K562 (cell line): Measurements from ENCODE around the gene STIM1. TPM values are rescaled to one million over a fixed set of nuclear protein-coding genes. Genes with fewer than 3 reads are reported as not detected.

Experiments
- ATAC-seq: fragments of 200-7000 bp; cut with Tn5 transposase; 3 replicates; pipeline ENCODE4 v1.9.1; 2020; ENCODE audit warnings: moderate library complexity
- BruUV-seq: library from RNA; stranded (reverse); fragments of 400-500 nt; replicated peaks from 2 replicates; lab custom pipeline; 2021; lab: Mats Ljungman, UMichigan
- CTCF ChIA-PET: fragments of 300-600 bp; formaldehyde crosslinking; extraction: SDS; loops from one replicate; lab custom pipeline; 2021; ENCODE audit warnings: low intra/inter-chr PET ratio; lab: Yijun Ruan, JAX
- POLR2A ChIA-PET: fragments of 300-600, 350-650 bp; sonication (Branson Sonifier 250); formaldehyde crosslinking; extraction: SDS; loops from one replicate; lab custom pipeline; 2021; ENCODE audit warnings: antibody characterized with exemption, inconsistent platforms; lab: Yijun Ruan, JAX
- DNase-seq, 4 experiments: peaks; one replicate each; pipeline versions ENCODE4 v3.0.0 to v3.0.0-alpha.2; 2011 to 2018; ENCODE audit warnings: low spot score in 3 of 4, mixed read lengths in 3 of 4; ENCODE audit errors: extremely low read depth in 1 of 4
- FAIRE-seq: peaks from 2 replicates; lab custom pipeline; 2011; peaks lifted over from hg19 to GRCh38; lab: Jason Lieb, UNC
- H2AFZ ChIP-seq: 2 replicates; pipeline ENCODE4 v1.6.0; 2011; ENCODE audit warnings: low read depth, low read length, control low read depth, inconsistent platforms
- H3K27ac ChIP-seq: fragments of 200-600 bp; 3 replicates; pipeline ENCODE4 v1.8.0; 2011; ENCODE audit warnings: low read depth, mild to moderate bottlenecking, control low read depth, inconsistent platforms, low read length, moderate library complexity, mixed read lengths; ENCODE audit errors: extremely low read depth
- H3K27me3 ChIP-seq, 2 experiments: fragments of 300-600 bp in 1 of 2; 2 replicates in 1 of 2; 3 replicates in 1 of 2; pipeline versions ENCODE4 v1.6.0 to v1.8.0; 2011; ENCODE audit warnings: inconsistent platforms in 2 of 2, low read length in 2 of 2, mild to moderate bottlenecking in 1 of 2, mixed read lengths in 1 of 2, moderate library complexity in 1 of 2; ENCODE audit not compliant: control insufficient read depth in 2 of 2, insufficient read depth in 2 of 2
- H3K36me3 ChIP-seq: fragments of 300-600 bp; 3 replicates; pipeline ENCODE4 v1.8.0; 2011; ENCODE audit warnings: mild to moderate bottlenecking, low read length, inconsistent platforms; ENCODE audit not compliant: control insufficient read depth, insufficient read depth
- H3K4me1 ChIP-seq, 2 experiments: fragments of 200-600 bp in 1 of 2; replicated peaks in 1 of 2; 2 replicates in 1 of 2; 3 replicates in 1 of 2; pipeline versions ENCODE4 v1.5.1 to v1.8.0; 2011; ENCODE audit warnings: inconsistent platforms in 2 of 2, low read length in 2 of 2, mild to moderate bottlenecking in 1 of 2, mixed read lengths in 1 of 2, moderate library complexity in 1 of 2; ENCODE audit not compliant: control insufficient read depth in 2 of 2, insufficient read depth in 2 of 2
- H3K4me2 ChIP-seq: 2 replicates; pipeline ENCODE4 v1.6.1; 2011; ENCODE audit warnings: low read length, control low read depth, inconsistent platforms, mixed read lengths; ENCODE audit not compliant: insufficient read depth
- H3K4me3 ChIP-seq: fragments of 200-600 bp; sonication (generic), shearing (Covaris generic); 2 replicates; pipeline ENCODE4 v1.5.1; 2016; ENCODE audit warnings: control low read depth, inconsistent platforms
- H3K79me2 ChIP-seq: fragments of 200-600 bp; 3 replicates; pipeline ENCODE4 v1.8.0; 2011; ENCODE audit warnings: low read length, inconsistent platforms; ENCODE audit not compliant: control insufficient read depth, insufficient read depth
- H3K9ac ChIP-seq, 2 experiments: 2 replicates each; pipeline versions ENCODE4 v1.6.0 to v1.6.1; 2011; ENCODE audit warnings: low read depth in 2 of 2, low read length in 2 of 2, control low read depth in 1 of 2, inconsistent platforms in 1 of 2, mild to moderate bottlenecking in 1 of 2, mixed read lengths in 1 of 2; ENCODE audit not compliant: insufficient read depth in 1 of 2
- H3K9me1 ChIP-seq: one replicate; pipeline ENCODE4 v1.6.0; 2011; ENCODE audit warnings: inconsistent platforms, mild to moderate bottlenecking, low read length, moderate library complexity; ENCODE audit not compliant: control insufficient read depth, insufficient read depth
- H3K9me3 ChIP-seq: replicated peaks from 2 replicates; pipeline ENCODE4 v1.5.1; 2011; ENCODE audit warnings: low read depth, low read length, inconsistent platforms; ENCODE audit not compliant: control insufficient read depth, insufficient read depth
- H4K20me1 ChIP-seq: replicated peaks from 2 replicates; pipeline ENCODE4 v1.6.1; 2011; ENCODE audit warnings: low read length, inconsistent platforms, mixed read lengths; ENCODE audit not compliant: control insufficient read depth, insufficient read depth
- BACH1 ChIP-seq: fragments of 200-800 bp; sonication (Bioruptor generic); IDR thresholded peaks from 2 replicates; pipeline ENCODE4 v1.6.1; 2016; ENCODE audit warnings: missing genetic modification characterization, missing compliant biosample characterization
- DACH1 ChIP-seq: fragments of 450-650 bp; IDR thresholded peaks from 2 replicates; pipeline ENCODE4 v1.6.1; 2018; ENCODE audit not compliant: partially characterized antibody
- GABPB1 ChIP-seq: sonication (generic); formaldehyde crosslinking; IDR thresholded peaks from 2 replicates; pipeline ENCODE4 v1.8.0; 2022; ENCODE audit warnings: mild to moderate bottlenecking, missing genetic modification reagents
- HDAC1 ChIP-seq, 2 experiments: fragments of 450-650 bp; IDR thresholded peaks; 2 replicates each; pipeline ENCODE4 v1.6.1; 2016 to 2017; ENCODE audit warnings: inconsistent platforms in 1 of 2, mild to moderate bottlenecking in 1 of 2, moderate library complexity in 1 of 2
- MEIS2 ChIP-seq: fragments of 450-650 bp; IDR thresholded peaks from 2 replicates; pipeline ENCODE4 v1.6.1; 2014; ENCODE audit warnings: mild to moderate bottlenecking; ENCODE audit not compliant: partially characterized antibody
- POLR2AphosphoS5 ChIP-seq: IDR thresholded peaks from 2 replicates; pipeline ENCODE4 v1.6.1; 2011; ENCODE audit warnings: mild to moderate bottlenecking, low read depth, low read length, moderate library complexity; ENCODE audit not compliant: control insufficient read depth, insufficient read depth
- ZFP30 ChIP-seq: fragments of 250-450 bp; sonication (Bioruptor Pico); IDR thresholded peaks from 2 replicates; pipeline ENCODE4 v1.8.0; 2022; ENCODE audit warnings: moderate library complexity, mild to moderate bottlenecking, inconsistent platforms, borderline replicate concordance
- WGBS: fragments of 100-300 bp; shearing (Covaris generic); methylation state at CpG from one replicate; pipeline ENCODE4 v1.1.6; 2016; ENCODE audit warnings: low coverage, mixed read lengths; ENCODE audit not compliant: insufficient coverage; ENCODE audit errors: missing lambda C conversion rate; 5-methylcytosine and 5-hydroxymethylcytosine counted together
- in situ Hi-C: fragments of 300-500 bp; cut with MboI; formaldehyde crosslinking; loops from 4 replicates; pipeline ENCODE4 v1.15.0; 2018; ENCODE audit warnings: inconsistent platforms, mixed read lengths
- intact Hi-C: fragments of 100-400 bp; cut with micrococcal nuclease; formaldehyde crosslinking; loops from 2 replicates; pipeline ENCODE4 v1.14.2; 2022
- polyA plus RNA-seq, 8 experiments: library from polyadenylated mRNA; depleted of rRNA in 4 of 8; stranded (reverse) in 5 of 8; unstranded in 3 of 8; fragments of >200 nt; fragmentation: Nextera tagmentation in 2 of 8; fragmentation: Illumina TruSeq in 1 of 8; extraction: Ambion mirVana in 2 of 8; extraction: Trizol in 1 of 8; gene quantifications; 2 replicates each; pipeline versions ENCODE4 v1.2.1 to v1.2.3, GENCODE V29; 2011 to 2014; ENCODE audit warnings: inconsistent platforms in 1 of 8, missing spikeins in 1 of 8
- total RNA-seq, 7 experiments: library from RNA; depleted of rRNA in 6 of 7; stranded (reverse); fragments of >200 nt in 6 of 7; fragmentation: Illumina TruSeq in 2 of 7; extraction: Trizol in 2 of 7; gene quantifications; 2 replicates each; pipeline versions ENCODE4 v1.2.1 to v1.2.3, GENCODE V29; 2011 to 2021; ENCODE audit warnings: low replicate concordance in 1 of 7
- TF ChIP-seq, protein P1 (sequence below): fragments of 250-450 bp; sonication (Bioruptor Pico); IDR thresholded peaks from 2 replicates; pipeline ENCODE4 v1.4.0; 2020; ENCODE audit warnings: mild to moderate bottlenecking, moderate library complexity, borderline replicate concordance
- TF ChIP-seq, protein P2 (sequence below): sonication (generic); IDR thresholded peaks from 2 replicates; pipeline ENCODE4 v1.6.1; 2016
- TF ChIP-seq, protein P3 (sequence below): fragments of 200-800 bp; sonication (Bioruptor generic); IDR thresholded peaks from 2 replicates; pipeline ENCODE4 v1.6.1; 2017; ENCODE audit warnings: missing genetic modification characterization, missing compliant biosample characterization
- TF ChIP-seq, protein P4 (sequence below): sonication (generic); formaldehyde crosslinking; IDR thresholded peaks from 2 replicates; pipeline ENCODE4 v1.8.0; 2023; ENCODE audit warnings: missing genetic modification reagents, mild to moderate bottlenecking, borderline replicate concordance

Gene STIM1
- total and polyA plus RNA-seq, 9 of the 15 experiments (the other 6 are each of a cell fraction or from before 2014, with no cell fraction given) = 7.7 to 50.5 (median 22.5) TPM

DNA sequence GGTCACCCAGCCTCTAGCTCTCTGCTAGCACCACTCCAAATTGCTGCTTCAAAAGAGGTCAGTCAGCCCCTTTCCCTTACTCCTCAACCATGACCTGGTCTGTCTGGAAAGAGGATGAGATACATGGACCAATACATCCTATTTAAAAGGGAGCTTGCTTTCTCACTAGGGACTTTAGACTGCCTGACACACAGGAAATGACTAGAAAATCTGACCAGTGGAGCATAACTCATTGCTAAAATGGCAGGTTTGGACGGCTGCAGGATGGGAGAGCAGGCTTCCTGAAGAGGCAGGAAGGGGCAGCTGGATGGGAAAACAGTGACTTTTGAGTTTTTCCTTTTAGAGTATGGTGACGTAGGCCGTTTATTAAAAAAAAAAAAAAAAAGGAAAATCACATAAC, 25.3 kb downstream of the STIM1 start:
- ChIA-PET POLR2A (interaction anchor here (0.7 to 1.3 kb wide), 5 partner anchors 10 to 40 kb away, joined by 3 to 5 read pairs (median 4); no protein-coding TSS in a partner anchor), CTCF (no interaction called here)
- in situ Hi-C loops = no loop called here
- BruUV-seq = no TSS peak
- no peak overlapping the region for H3K4me2 ChIP-seq
- DNase-seq = no peak
- peaks cover 13 to 53% of the 10 kb centered on the region in 2 experiments for H3K4me1 ChIP-seq
- WGBS = 43% methylated on average over 3 of the region's 3 CpGs
- intact Hi-C loops = no loop called here
- no peak overlapping the region for H3K27ac ChIP-seq
- H3K9me3 ChIP-seq = no peaks in the 10 kb centered on the region
- peak; percentile 11; the same call in 1 of the 3 replicates for ATAC-seq
- no peak overlapping the region for H3K4me3 ChIP-seq
- H4K20me1 ChIP-seq = peaks cover 27% of the 10 kb centered on the region
- peaks cover 89% of the 10 kb centered on the region for H3K79me2 ChIP-seq
- no peaks in the 10 kb centered on the region for H3K9me1 ChIP-seq
- H3K36me3 ChIP-seq = no peaks in the 10 kb centered on the region
- no peak overlapping the region for H2AFZ ChIP-seq
- FAIRE-seq = no peak
- H3K27me3 ChIP-seq = no peaks in the 10 kb centered on the region
- H3K9ac ChIP-seq = peak overlapping the region in 1 of 2 experiments; percentile 18; a peak in 1 of 4 replicates
- TF ChIP-seq, protein P1, sequence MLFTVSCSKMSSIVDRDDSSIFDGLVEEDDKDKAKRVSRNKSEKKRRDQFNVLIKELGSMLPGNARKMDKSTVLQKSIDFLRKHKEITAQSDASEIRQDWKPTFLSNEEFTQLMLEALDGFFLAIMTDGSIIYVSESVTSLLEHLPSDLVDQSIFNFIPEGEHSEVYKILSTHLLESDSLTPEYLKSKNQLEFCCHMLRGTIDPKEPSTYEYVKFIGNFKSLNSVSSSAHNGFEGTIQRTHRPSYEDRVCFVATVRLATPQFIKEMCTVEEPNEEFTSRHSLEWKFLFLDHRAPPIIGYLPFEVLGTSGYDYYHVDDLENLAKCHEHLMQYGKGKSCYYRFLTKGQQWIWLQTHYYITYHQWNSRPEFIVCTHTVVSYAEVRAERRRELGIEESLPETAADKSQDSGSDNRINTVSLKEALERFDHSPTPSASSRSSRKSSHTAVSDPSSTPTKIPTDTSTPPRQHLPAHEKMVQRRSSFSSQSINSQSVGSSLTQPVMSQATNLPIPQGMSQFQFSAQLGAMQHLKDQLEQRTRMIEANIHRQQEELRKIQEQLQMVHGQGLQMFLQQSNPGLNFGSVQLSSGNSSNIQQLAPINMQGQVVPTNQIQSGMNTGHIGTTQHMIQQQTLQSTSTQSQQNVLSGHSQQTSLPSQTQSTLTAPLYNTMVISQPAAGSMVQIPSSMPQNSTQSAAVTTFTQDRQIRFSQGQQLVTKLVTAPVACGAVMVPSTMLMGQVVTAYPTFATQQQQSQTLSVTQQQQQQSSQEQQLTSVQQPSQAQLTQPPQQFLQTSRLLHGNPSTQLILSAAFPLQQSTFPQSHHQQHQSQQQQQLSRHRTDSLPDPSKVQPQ (CRISPR knock-in tag) = no peak
- TF ChIP-seq, protein P2, sequence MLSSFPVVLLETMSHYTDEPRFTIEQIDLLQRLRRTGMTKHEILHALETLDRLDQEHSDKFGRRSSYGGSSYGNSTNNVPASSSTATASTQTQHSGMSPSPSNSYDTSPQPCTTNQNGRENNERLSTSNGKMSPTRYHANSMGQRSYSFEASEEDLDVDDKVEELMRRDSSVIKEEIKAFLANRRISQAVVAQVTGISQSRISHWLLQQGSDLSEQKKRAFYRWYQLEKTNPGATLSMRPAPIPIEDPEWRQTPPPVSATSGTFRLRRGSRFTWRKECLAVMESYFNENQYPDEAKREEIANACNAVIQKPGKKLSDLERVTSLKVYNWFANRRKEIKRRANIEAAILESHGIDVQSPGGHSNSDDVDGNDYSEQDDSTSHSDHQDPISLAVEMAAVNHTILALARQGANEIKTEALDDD = peak; percentile 23; the same call in 1 of the 2 replicates
- TF ChIP-seq BACH1 (tag) (no peak), HDAC1 (IDR thresholded peaks at IDR 0.05) (no peak), MEIS2 (peak; percentile 64), DACH1 (no peak), GABPB1 (CRISPR knock-in tag) (no peak), ZFP30 (CRISPR knock-in tag) (no peak), POLR2AphosphoS5 (no peak)
- TF ChIP-seq, protein P3, sequence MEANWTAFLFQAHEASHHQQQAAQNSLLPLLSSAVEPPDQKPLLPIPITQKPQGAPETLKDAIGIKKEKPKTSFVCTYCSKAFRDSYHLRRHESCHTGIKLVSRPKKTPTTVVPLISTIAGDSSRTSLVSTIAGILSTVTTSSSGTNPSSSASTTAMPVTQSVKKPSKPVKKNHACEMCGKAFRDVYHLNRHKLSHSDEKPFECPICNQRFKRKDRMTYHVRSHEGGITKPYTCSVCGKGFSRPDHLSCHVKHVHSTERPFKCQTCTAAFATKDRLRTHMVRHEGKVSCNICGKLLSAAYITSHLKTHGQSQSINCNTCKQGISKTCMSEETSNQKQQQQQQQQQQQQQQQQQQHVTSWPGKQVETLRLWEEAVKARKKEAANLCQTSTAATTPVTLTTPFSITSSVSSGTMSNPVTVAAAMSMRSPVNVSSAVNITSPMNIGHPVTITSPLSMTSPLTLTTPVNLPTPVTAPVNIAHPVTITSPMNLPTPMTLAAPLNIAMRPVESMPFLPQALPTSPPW (CRISPR knock-in tag) = 0 out of 2 replicates have a peak, but pooled peaks have one; percentile 15
- TF ChIP-seq, protein P4, sequence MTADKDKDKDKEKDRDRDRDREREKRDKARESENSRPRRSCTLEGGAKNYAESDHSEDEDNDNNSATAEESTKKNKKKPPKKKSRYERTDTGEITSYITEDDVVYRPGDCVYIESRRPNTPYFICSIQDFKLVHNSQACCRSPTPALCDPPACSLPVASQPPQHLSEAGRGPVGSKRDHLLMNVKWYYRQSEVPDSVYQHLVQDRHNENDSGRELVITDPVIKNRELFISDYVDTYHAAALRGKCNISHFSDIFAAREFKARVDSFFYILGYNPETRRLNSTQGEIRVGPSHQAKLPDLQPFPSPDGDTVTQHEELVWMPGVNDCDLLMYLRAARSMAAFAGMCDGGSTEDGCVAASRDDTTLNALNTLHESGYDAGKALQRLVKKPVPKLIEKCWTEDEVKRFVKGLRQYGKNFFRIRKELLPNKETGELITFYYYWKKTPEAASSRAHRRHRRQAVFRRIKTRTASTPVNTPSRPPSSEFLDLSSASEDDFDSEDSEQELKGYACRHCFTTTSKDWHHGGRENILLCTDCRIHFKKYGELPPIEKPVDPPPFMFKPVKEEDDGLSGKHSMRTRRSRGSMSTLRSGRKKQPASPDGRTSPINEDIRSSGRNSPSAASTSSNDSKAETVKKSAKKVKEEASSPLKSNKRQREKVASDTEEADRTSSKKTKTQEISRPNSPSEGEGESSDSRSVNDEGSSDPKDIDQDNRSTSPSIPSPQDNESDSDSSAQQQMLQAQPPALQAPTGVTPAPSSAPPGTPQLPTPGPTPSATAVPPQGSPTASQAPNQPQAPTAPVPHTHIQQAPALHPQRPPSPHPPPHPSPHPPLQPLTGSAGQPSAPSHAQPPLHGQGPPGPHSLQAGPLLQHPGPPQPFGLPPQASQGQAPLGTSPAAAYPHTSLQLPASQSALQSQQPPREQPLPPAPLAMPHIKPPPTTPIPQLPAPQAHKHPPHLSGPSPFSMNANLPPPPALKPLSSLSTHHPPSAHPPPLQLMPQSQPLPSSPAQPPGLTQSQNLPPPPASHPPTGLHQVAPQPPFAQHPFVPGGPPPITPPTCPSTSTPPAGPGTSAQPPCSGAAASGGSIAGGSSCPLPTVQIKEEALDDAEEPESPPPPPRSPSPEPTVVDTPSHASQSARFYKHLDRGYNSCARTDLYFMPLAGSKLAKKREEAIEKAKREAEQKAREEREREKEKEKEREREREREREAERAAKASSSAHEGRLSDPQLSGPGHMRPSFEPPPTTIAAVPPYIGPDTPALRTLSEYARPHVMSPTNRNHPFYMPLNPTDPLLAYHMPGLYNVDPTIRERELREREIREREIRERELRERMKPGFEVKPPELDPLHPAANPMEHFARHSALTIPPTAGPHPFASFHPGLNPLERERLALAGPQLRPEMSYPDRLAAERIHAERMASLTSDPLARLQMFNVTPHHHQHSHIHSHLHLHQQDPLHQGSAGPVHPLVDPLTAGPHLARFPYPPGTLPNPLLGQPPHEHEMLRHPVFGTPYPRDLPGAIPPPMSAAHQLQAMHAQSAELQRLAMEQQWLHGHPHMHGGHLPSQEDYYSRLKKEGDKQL (CRISPR knock-in tag) = no peak
